ENCODE measurements around the gene TMEM164. TPM values are rescaled to one million over a fixed set of nuclear protein-coding genes. Genes with fewer than 3 reads are reported as not detected.

Gene TMEM164
- total RNA-seq, 1 donor from 2014 or later = 53.6 TPM

DNA sequence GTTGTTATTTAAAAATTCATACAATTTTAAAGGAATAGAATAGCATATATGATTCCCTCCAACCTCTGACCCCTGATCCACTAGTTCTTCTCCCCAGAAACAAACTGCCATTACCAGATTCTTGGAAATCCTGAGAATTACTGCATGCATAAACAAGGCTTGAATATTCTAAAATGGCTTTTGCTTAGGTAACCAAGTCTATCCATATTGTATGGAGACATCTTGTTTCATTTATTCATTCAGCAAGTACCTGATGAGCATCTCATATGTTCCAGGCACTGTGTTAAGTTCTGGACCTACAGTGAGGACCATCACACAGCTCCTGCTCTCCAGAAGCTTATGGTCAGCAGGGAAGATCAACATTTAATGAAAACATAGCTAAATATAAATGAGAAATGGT is 49.4 kb downstream of the TMEM164 start:
- intact Hi-C loops (cut with DNase I) = no loop called here
- ATAC-seq (no peak), DNase-seq (ENCODE audit: missing footprints) (no peak)

DNA sequence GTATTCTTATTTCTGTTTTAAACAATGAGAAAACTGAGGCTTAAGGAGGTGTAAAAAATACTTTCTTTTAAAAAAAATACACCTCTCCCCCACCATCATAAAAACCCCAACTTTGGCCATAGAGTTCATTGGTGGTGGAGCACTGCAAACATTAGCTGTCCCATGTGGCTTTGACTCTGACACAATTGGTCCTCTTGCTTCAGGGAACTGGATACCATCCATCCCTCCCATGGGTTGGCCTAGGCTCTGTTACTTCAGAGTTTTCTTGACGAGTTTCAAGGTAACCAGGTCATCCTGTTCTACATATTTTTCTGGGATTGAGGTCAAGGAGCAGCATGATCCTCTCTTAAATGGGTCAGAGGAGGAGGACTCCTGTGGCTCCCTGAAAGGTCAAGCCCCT is 50.5 kb downstream of the TMEM164 start:
- no peak for ATAC-seq
- no peak for DNase-seq (ENCODE audit: missing footprints)
- intact Hi-C loops (cut with DNase I) = no loop called here

GRCh38 chrX:110055616-110056015 is 52.7 kb downstream of the TMEM164 start:
- no peak for DNase-seq (ENCODE audit: missing footprints)
- no peak for ATAC-seq
- intact Hi-C loops (cut with DNase I) = no loop called here

DNA sequence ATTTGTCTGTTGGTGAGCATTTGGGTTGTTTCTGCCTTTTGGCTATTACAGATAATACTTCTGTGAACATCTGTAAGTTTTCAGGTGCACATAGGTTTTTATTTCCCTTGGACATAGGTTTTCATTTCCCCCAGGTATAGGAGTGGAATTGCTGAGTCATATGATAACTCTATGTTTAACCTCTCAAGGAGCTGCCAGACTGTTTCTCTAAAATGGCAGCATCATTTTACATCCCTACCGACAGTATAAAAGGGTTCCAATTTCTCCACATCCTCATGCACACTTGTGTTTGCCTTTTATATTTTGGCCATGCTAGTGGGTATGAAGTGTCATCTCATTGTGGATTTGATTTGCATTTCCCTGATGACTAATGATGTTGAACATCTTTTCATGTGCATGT is 53.5 kb downstream of the TMEM164 start:
- ATAC-seq (no peak), DNase-seq (ENCODE audit: missing footprints) (no peak)
- intact Hi-C loops (cut with DNase I) = no loop called here

- DNase-seq (ENCODE audit: missing footprints) (no peak), ATAC-seq (no peak)
- intact Hi-C loops (cut with DNase I) = no loop called here
Observed at GRCh38 chrX:110059410-110059809, 56.5 kb downstream of the TMEM164 start.

GRCh38 chrX:110060317-110060716 is 57.4 kb downstream of the TMEM164 start:
- no peak for DNase-seq (ENCODE audit: missing footprints)
- intact Hi-C loops (cut with DNase I) = no loop called here
- no peak for ATAC-seq

DNA sequence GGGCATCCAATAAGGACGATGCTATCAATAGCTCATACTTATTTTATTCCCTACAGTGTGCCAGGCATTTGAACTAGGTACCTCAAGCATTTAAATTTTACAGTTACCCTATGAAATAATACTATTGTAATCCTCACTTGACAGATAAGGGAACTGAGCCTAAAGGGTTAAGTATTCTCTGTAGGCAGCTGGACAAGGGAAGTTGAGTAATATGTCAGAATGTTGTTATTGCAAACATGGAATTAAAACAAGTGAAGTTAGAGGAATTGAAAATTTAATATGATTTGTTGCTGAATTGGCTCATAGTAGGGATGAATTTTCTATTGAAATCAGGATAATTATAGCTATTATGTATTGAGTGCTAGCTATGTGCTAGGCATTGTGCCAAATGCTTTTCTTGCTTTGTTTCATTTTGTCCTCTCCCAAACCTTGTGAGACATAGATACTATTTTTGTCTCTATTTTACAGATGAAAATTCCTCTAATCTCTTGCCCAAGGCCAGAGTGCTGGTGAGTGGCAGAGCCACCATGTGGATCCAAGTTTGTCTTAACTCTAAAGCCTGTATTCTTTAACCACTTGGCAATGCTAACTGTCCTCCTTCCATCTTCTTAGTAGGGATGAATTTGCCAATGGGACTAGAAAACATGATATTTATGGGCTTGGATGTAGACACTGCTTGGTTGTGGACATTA is 58.1 kb downstream of the TMEM164 start:
- ATAC-seq (no peak), DNase-seq (ENCODE audit: missing footprints) (no peak)
- intact Hi-C loops (cut with DNase I) = no loop called here

GRCh38 chrX:110062919-110063318 is 60.0 kb downstream of the TMEM164 start:
- DNase-seq (ENCODE audit: missing footprints) (no peak), ATAC-seq (no peak)
- intact Hi-C loops (cut with DNase I) = no loop called here

- ATAC-seq (peak; percentile 59), DNase-seq (ENCODE audit: missing footprints) (no peak)
- intact Hi-C loops (cut with DNase I) = no loop called here
Observed at GRCh38 chrX:110066488-110067225, 63.7 kb downstream of the TMEM164 start.

- ATAC-seq = no peak
- DNase-seq (ENCODE audit: missing footprints) = no peak
- intact Hi-C loops (cut with DNase I) = no loop called here
Observed at GRCh38 chrX:110070970-110071369, 68.1 kb downstream of the TMEM164 start.

DNA sequence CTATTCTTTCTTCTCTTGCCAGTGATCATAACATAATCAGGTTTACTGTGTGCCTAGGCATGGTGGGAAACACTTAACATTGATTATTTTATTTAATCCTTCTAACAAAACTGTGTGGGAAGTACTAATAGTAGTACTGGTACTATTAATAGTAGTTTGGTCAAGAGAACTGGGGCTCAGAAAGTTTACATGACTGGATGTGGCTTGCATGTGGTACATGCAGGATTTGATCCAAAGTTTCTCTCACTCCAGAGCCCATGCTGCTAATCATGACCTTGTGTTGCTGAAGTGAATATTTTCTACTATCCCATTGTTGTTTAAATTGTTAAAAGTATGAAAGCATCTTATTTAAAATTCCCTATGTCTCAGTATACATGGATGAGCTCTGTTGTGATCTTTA is 78.4 kb downstream of the TMEM164 start:
- intact Hi-C loops (cut with DNase I) = loop anchor here (10.0 kb wide), 1 partner anchor 67 kb away; no protein-coding TSS in a partner anchor
- ATAC-seq (no peak), DNase-seq (ENCODE audit: missing footprints) (no peak)

DNA sequence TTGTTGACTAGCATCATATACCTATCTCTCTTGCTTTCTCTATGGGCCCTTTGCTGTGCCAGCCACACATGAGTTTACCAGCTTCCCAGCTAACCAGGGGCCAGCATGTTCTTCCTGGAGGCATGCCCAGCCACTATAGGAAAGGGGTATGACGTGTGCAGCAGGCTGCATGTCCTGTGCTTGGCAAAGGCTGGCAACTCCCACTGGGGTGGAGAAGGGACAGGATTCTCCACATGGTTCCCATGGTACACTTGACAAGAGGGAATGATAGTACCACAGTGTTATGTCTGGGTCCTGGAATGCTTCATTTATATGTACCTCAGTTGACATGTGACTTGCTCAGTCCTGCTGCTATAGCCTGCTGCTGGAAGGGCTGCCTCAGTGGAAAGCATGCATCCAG is 78.8 kb downstream of the TMEM164 start:
- DNase-seq (ENCODE audit: missing footprints) (peak; percentile 57), ATAC-seq (peak; percentile 88)
- intact Hi-C loops (cut with DNase I) = loop anchor here (10.0 kb wide), 1 partner anchor 67 kb away; no protein-coding TSS in a partner anchor

DNA sequence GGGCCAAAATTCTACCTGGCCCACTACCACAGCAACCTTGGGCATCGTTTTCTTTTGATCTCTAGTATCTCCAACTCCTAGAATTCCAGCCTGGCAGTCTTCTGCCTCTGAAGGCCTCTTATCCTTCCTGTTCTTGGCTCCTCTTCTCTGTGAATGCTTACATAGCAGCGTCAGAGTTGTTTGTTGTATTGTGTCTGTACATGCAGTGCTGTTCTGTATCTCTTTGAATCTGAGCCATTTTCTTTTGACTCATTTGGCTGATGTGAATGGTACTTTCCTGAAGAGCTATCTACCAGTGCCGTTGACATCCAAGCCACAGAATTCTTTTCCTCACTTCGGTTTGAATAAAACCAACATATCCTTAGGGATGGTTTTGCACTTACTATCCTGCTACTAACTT is 79.2 kb downstream of the TMEM164 start:
- ATAC-seq (peak; percentile 90), DNase-seq (ENCODE audit: missing footprints) (peak; percentile 17)
- intact Hi-C loops (cut with DNase I) = loop anchor here (10.0 kb wide), 1 partner anchor 67 kb away; no protein-coding TSS in a partner anchor

DNA sequence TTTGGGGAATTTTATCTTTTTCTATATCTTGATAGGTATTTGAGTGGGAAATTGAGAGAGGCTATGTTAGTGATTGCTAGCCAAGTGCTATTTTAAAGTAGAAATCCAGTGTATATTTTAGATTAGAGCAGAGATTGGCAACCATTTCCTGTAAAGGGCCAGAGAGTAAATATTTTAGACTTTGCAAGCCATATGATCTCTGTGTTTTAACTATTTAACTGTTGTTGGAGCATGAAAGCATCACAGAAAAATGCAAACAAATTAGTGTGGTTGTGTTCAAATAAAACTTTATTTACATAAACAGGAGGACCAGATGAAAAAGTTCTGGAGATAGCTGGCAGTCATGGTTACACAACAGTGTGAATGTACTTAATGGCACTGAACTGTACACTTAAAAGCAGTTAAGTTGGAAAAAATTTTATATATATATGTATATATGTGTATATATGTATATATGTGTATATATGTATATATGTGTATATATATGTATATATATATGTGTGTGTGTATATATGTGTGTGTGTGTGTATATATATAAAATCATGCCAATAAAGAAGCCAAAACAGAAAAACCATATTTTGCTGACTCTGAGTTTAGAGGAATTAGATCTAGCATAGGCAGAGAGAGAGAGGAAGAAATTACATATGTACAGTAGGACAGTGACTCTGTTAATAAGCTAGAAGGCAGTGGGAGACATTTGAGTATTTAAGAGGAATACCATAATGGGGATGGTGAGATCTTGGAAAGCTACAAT is 83.4 kb downstream of the TMEM164 start:
- intact Hi-C loops (cut with DNase I) = loop anchor here (10.0 kb wide), 1 partner anchor 72 kb away; no protein-coding TSS in a partner anchor
- DNase-seq (ENCODE audit: missing footprints) = no peak
- ATAC-seq = no peak

GRCh38 chrX:110086916-110087484 is 84.1 kb downstream of the TMEM164 start:
- intact Hi-C loops (cut with DNase I) = loop anchor here (10.0 kb wide), 1 partner anchor 72 kb away; no protein-coding TSS in a partner anchor
- no peak for DNase-seq (ENCODE audit: missing footprints)
- ATAC-seq = no peak

DNA sequence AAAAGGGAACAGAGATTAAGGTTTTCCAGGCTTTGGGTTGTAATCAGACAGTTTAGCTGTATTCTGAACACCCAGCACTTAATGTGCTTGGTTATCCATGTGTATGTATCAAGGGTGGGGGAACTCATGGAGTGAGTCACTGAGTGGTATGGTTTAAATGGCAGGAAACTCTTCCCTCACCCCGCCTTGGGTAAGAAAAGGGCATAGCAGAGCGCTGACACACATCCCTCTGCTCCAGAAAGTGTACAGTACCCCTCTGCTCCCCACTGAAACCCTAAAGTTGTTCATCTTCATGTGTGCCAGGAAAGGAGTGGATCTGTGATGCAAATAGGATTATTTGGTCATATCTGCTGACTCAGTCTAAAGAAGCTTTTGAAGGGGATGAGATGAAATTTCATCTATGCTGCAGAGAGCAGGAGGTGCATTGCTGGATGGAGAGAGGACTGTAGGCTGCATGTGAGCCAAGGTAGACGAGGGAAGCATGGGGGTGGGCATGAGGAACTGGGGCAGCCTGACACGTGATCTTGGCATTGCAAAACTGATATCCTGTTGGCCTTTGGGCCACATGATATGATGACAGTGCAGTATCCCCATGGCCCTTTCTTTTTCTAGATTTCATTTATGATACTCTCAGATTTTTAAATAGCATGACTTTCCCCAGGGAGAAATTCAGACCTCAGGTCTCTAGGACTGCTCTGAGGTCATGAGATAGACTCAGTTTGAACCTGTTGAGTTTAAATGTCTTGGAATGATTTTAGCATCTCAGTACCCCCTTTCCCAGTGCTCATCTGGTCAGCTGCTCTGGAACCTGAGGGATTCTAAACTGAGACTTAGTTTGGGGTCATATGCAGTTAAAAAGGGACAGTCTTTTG is 84.8 kb downstream of the TMEM164 start:
- DNase-seq (ENCODE audit: missing footprints) (no peak), ATAC-seq (no peak)
- intact Hi-C loops (cut with DNase I) = loop anchor here (10.0 kb wide), 1 partner anchor 73 kb away; no protein-coding TSS in a partner anchor

GRCh38 chrX:110089656-110090403 is 86.9 kb downstream of the TMEM164 start:
- DNase-seq (ENCODE audit: missing footprints) (no peak), ATAC-seq (no peak)
- intact Hi-C loops (cut with DNase I) = loop anchor here (10.0 kb wide), 1 partner anchor 75 kb away; no protein-coding TSS in a partner anchor

All from Right ventricle myocardium inferior (tissue), 1 donor.